Cardiac muscle cell (in vitro differentiated cells and primary cell): Measurements from ENCODE around the gene DUSP9. TPM values are rescaled to one million over a fixed set of nuclear protein-coding genes. Genes with fewer than 3 reads are reported as not detected.

Source experiments
- DNase-seq, 2 donors: peaks; one replicate each; pipeline versions ENCODE4 v3.0.0 to v3.0.0-alpha.2; 2010 to 2017; ENCODE audit warnings: low read depth in 1 of 2, low spot score in 1 of 2
- H3K27ac ChIP-seq: fragments of 200-600 bp; sonication (generic); 2 replicates; pipeline ENCODE4 v1.5.1; 2016
- H3K27me3 ChIP-seq: fragments of 200-600 bp; sonication (generic); 2 replicates; pipeline ENCODE4 v1.6.0; 2016; ENCODE audit warnings: control low read depth
- H3K36me3 ChIP-seq: fragments of 200-600 bp; sonication (generic); 2 replicates; pipeline ENCODE4 v1.5.1; 2016; ENCODE audit warnings: control low read depth
- H3K4me1 ChIP-seq: fragments of 200-600 bp; sonication (generic); 2 replicates; pipeline ENCODE4 v1.8.1; 2017; ENCODE audit warnings: low read depth, mild to moderate bottlenecking, mixed run types
- H3K4me3 ChIP-seq: fragments of 200-600 bp; sonication (generic); 2 replicates; pipeline ENCODE4 v1.5.1; 2016; ENCODE audit warnings: mild to moderate bottlenecking
- H3K9me3 ChIP-seq: fragments of 200-600 bp; sonication (generic); 2 replicates; pipeline ENCODE4 v1.5.1; 2017; ENCODE audit warnings: low read depth, mild to moderate bottlenecking, control low read depth
- polyA plus RNA-seq: library from polyadenylated mRNA; unstranded; fragments of >200 nt; fragmentation: Nextera tagmentation; extraction: Ambion mirVana; gene quantifications from 2 replicates; pipeline ENCODE4 v1.2.1, GENCODE V29; 2016
- total RNA-seq: library from RNA; depleted of rRNA; stranded (reverse); fragments of >200 nt; gene quantifications from 2 replicates; pipeline ENCODE4 v1.2.3, GENCODE V29; 2016
- TF ChIP-seq, protein P1 (sequence below): IDR thresholded peaks from 2 replicates; pipeline ENCODE4 v1.5.1; 2012; ENCODE audit warnings: low read depth, mild to moderate bottlenecking, low read length

The DUSP9 gene
- total and polyA plus RNA-seq, 2 experiments from 2014 or later = 6.8 to 8.7 TPM

DNA sequence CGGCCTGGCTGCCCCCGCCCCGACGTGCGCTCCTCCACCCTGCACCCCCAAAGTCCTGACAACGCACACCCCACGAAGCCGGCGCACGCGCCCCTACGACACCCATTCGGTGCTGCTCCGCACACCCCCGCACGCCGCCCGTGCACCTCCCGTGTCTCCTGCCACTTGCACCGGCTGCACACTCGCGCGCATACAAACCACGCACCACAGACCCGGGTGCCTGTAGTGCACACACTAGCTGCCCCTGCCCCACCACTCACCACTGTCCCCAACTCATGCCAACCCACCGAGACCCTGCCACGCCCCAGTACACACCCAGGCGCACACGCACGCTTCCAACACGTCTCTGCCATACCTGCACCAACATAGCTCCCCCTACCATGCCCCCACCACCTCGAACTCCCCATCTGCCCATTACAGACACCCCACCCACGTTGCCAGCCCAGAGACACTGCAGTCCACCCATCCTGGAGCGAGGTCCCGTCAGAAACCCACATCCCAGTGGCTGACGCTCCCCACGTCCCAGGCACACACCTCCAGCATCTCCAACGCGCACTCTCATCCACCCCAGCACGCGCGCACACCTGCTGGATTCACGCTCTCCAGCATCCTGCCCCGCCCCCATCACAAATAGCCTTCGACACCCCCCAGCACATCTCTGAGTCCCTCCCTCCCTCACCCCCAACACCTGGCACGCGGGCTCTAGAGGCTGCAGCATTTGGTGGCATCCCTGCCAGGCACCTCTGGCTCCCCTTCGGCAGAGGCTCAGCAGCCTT is 4.2 kb upstream of the DUSP9 start:
- H3K27me3 ChIP-seq = peaks cover 55% of the 10 kb centered on the region
- no peaks in the 10 kb centered on the region for H3K9me3 ChIP-seq
- H3K4me3 ChIP-seq = peak overlapping the region; percentile 20
- no peaks in the 10 kb centered on the region for H3K4me1 ChIP-seq
- DNase-seq = no peak
- no peaks in the 10 kb centered on the region for H3K36me3 ChIP-seq
- H3K27ac ChIP-seq = no peak overlapping the region
- TF ChIP-seq, protein P1, sequence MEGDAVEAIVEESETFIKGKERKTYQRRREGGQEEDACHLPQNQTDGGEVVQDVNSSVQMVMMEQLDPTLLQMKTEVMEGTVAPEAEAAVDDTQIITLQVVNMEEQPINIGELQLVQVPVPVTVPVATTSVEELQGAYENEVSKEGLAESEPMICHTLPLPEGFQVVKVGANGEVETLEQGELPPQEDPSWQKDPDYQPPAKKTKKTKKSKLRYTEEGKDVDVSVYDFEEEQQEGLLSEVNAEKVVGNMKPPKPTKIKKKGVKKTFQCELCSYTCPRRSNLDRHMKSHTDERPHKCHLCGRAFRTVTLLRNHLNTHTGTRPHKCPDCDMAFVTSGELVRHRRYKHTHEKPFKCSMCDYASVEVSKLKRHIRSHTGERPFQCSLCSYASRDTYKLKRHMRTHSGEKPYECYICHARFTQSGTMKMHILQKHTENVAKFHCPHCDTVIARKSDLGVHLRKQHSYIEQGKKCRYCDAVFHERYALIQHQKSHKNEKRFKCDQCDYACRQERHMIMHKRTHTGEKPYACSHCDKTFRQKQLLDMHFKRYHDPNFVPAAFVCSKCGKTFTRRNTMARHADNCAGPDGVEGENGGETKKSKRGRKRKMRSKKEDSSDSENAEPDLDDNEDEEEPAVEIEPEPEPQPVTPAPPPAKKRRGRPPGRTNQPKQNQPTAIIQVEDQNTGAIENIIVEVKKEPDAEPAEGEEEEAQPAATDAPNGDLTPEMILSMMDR = no peak

DNA sequence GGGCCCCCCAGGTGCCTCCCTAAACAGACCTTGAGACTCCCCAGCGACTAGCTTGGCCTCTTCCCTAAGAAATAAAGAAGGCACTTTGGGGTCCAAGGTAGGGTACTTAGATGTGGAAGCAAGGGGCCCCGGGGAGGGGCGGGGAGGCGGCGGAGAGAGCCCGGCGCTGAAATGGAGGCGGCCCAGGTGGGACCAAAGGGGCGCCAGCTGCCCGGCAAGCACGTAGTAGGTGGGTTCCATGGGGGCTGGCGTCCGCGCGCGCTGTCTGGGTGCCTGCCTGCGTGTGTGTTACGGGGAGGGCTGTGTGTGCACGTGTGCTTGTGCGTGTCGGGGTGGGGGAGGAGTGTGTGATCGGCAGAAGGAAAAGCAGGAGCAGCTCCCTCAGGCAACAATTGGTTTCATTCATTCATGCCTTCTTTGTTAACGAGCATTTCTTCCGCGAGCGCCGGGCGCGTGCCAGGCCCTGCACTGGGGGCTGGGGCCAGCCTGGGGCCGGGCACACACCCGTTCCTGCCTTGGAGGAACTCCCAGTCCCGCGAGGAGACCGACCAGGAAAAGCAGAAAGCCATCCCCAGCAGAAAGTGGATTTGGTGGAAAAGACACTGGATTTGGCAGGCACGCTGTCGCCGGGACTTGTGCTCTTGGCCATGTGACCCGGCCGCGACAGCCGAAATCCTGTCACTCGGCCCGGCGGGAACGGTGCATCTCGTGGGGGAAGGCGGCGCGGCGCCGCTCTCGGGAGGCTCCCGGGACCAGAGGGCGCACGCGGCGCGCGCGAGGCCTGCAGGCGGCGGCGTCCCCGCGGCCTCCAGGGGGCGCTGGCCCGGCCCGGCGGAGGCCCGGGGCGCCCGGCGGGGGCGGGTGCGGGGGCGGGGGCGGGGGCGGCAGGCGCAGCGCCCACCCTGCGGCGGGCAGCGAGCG is 3.3 kb upstream of the DUSP9 start:
- DNase-seq = peak in 1 of 2 donors; percentile 51
- Histone ChIP-seq H3K27me3 (peaks cover 63% of the 10 kb centered on the region), H3K4me1 (no peaks in the 10 kb centered on the region), H3K4me3 (no peak overlapping the region), H3K27ac (no peak overlapping the region), H3K9me3 (no peaks in the 10 kb centered on the region), H3K36me3 (no peaks in the 10 kb centered on the region)
- TF ChIP-seq, protein P1 = no peak

DNA sequence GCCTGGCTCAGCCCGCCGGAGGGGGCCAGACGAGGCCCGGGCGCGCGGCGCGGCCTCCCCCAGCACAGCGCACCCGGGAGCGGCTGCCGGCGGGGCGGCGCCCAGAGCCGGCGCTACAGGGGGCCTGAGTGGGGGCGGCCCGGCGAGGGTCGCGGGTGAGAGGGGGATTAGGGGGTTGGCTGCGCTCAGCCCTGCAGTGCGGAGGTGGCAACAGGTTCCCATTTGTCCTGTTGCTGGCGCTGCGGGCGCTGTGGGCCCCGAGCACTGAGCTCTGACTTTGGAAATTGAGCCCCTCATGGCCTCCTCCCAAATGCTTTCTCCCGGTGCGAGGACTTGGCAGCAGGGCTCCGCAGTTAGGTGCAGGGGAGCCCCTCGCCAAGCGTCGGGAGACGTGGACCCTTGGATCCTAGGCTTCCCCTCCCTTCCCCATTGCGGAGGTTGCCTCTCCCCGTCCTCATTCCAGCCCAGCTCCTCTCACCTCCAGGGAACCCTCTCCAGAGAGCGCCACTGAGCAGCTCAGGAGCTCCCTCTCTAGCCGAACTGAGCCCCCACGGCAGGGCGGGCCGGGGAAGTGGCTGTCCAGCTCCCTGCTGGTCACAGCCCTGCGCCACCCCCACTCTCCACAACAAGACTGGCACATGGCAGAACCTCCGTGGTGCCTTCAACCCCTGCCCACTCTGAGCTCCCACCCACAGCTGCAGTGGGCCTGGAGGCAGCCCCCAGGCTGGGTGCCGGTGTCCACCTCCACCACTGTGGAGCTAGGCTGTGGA is 2.5 kb upstream of the DUSP9 start:
- Histone ChIP-seq H3K4me1 (no peaks in the 10 kb centered on the region), H3K27ac (no peak overlapping the region), H3K4me3 (peak overlapping the region; percentile 18), H3K36me3 (no peaks in the 10 kb centered on the region), H3K27me3 (peaks cover 65% of the 10 kb centered on the region), H3K9me3 (no peaks in the 10 kb centered on the region)
- DNase-seq = peak in 1 of 2 donors; percentile 46
- TF ChIP-seq, protein P1 = no peak

DNA sequence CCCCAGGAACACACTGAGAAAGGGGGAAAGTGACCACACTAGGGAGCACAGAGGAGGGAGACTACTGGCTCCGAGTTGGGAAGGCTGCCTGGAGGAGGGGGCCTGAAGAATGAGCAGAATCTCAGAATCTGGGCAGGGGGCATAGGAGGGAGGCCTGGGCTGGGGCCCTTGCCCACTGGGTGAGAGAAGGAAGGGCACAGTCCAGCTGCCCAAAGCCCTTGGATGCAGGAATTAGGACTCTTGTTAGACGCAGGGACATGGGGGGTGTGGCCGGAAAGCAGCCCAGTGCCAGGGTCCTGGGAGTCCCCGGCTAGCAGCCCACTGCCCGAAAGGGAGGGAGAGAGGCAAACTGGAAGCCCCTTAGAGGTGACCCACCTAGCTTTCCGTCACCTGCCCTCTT is 1.9 kb upstream of the DUSP9 start:
- no peaks in the 10 kb centered on the region for H3K36me3 ChIP-seq
- H3K27ac ChIP-seq = no peak overlapping the region
- TF ChIP-seq, protein P1 = no peak
- H3K9me3 ChIP-seq = no peaks in the 10 kb centered on the region
- H3K4me1 ChIP-seq = no peaks in the 10 kb centered on the region
- peaks cover 65% of the 10 kb centered on the region for H3K27me3 ChIP-seq
- DNase-seq = no peak
- no peak overlapping the region for H3K4me3 ChIP-seq

DNA sequence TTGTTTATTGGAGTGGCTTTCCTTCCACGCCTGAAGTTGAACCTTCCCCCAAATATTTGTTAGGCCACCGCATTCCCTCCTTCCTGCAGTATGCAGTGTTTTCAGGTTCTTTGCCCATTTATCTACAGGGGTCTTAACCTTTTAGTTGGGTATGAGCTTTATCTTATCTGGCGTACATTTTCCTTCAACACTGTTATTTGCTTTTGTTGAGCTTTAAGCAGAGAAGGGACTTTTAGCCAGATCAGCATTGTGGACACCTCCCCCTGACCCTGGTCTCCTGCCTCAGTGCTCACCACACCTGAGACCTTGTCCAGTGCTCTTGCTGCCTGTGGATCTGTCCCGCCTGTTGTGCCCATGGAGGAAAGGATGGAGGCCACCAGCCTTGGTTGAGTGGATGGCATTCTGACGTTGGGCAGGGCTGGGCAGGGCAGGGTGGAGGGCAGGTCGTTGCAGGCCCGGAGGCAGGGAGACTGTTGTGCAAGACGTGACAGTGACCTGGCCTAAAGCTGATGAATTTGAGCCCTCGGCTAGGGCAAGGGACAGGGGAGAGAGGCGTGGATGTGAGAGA is 998 bp upstream of the DUSP9 start:
- TF ChIP-seq, protein P1 = no peak
- Histone ChIP-seq H3K4me1 (no peaks in the 10 kb centered on the region), H3K27me3 (peaks cover 65% of the 10 kb centered on the region), H3K4me3 (no peak overlapping the region), H3K9me3 (no peaks in the 10 kb centered on the region), H3K36me3 (no peaks in the 10 kb centered on the region), H3K27ac (no peak overlapping the region)
- DNase-seq = no peak
